PC-3 (cell line): ENCODE data around the gene IL32.

Source experiments
- CTCF ChIP-seq: fragments of 300-600 bp; sonication (generic); conservative IDR thresholded peaks from 2 replicates; pipeline ENCODE4 v1.5.1; 2017; ENCODE audit warnings: antibody characterized with exemption, low read depth, mild to moderate bottlenecking, low read length
- EZH2 ChIP-seq: fragments of 300-600 bp; sonication (generic); IDR thresholded peaks from one replicate; pipeline ENCODE4 v1.6.1; 2017; ENCODE audit warnings: antibody characterized with exemption, mild to moderate bottlenecking, low read length; ENCODE audit not compliant: unreplicated experiment
- EZH2phosphoT487 ChIP-seq: fragments of 300-600 bp; sonication (generic); IDR thresholded peaks from 2 replicates; pipeline ENCODE4 v1.6.1; 2018; ENCODE audit warnings: mild to moderate bottlenecking, antibody characterized with exemption, low read length, borderline replicate concordance

- TF ChIP-seq CTCF (no peak), EZH2 (no peak), EZH2phosphoT487 (no peak)
Observed at GRCh38 chr16:3020247-3020603, 45.2 kb upstream of the IL32 start, which contains the start of gene TNFRSF12A.
